ENCODE data around the gene MBP.

Gene MBP

DNA sequence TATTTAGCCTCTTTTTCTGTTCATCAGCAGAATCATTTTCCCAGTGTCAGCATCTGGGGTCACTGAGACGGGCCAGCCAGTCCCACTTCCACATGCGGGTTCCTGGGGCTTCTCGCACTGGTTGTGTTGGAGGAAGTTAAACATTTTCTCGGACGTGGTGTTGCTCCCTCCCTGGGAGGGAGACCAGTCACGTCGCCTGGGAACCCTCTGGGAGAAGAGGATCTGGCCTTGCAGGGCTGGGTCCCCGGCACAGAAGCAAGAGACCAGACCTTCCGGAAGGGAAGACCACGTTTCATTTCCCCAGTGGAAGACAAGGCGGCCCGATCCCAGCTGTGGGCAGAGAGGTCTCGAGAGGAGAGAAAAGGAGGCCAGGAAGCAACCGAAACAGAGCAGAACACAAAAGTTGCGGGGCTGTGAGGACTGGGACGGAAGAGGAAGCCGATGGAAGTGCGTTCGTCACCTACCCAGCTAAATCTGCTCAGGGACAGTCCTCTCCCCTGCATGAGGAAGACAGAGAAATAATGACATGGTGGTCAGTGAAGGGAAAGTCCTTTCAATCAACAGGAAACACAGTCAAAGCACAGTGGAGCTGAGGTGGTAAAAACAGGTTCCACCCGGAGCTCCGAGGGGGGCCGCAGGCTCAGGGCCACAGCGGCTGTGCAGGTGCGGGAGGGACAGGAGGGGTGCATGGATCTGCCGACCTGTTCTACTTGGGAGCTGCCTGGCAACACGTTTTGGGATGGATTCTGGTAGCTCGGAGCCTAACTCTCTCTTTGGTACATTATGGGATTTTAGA, 144.4 kb downstream of the MBP start:
- no peaks in the 10 kb centered on the region for H3K79me2 ChIP-seq (ENCODE audit: insufficient read depth, low read depth)
- no peak overlapping the region for H2AFZ ChIP-seq (ENCODE audit: low read depth)
- H3K27ac ChIP-seq, result no peak overlapping the region

DNA sequence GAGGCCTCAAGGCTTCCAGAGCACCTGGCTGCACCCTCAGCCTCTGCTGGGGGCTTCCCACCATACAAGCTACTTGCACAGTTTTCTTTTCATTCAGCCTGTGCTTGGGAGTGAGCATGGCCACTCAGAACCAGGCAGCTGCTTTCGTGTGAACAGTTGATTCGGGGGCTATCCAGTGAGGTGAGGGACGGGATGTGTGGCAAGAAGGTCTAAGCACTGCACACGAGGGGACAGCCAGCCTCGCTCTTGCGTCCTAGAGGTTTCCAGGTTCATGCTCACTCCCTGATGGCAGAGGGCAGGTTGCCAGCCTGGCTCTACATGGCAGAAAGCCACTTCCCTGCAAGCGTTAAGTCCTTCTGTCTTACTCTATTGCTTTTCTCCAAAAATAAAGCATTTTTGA, 146.2 kb downstream of the MBP start:
- Histone ChIP-seq H2AFZ (ENCODE audit: low read depth) (no peak overlapping the region), H3K79me2 (ENCODE audit: insufficient read depth, low read depth) (no peaks in the 10 kb centered on the region), H3K4me3 (IDR thresholded peaks at IDR 0.05; ENCODE audit: insufficient read depth, low read depth, low read length) (no peak overlapping the region), H3K27ac (no peak overlapping the region), H3K36me3 (ENCODE audit: insufficient read depth) (no peaks in the 10 kb centered on the region), H4K20me1 (ENCODE audit: insufficient read depth) (no peaks in the 10 kb centered on the region), H3K4me2 (no peak overlapping the region), H3K4me1 (ENCODE audit: low read depth, poor library complexity, severe bottlenecking) (no peaks in the 10 kb centered on the region), H3K27me3 (ENCODE audit: insufficient read depth, low read depth) (no peaks in the 10 kb centered on the region), H3K9ac (no peak overlapping the region)
- TF ChIP-seq, protein P1, sequence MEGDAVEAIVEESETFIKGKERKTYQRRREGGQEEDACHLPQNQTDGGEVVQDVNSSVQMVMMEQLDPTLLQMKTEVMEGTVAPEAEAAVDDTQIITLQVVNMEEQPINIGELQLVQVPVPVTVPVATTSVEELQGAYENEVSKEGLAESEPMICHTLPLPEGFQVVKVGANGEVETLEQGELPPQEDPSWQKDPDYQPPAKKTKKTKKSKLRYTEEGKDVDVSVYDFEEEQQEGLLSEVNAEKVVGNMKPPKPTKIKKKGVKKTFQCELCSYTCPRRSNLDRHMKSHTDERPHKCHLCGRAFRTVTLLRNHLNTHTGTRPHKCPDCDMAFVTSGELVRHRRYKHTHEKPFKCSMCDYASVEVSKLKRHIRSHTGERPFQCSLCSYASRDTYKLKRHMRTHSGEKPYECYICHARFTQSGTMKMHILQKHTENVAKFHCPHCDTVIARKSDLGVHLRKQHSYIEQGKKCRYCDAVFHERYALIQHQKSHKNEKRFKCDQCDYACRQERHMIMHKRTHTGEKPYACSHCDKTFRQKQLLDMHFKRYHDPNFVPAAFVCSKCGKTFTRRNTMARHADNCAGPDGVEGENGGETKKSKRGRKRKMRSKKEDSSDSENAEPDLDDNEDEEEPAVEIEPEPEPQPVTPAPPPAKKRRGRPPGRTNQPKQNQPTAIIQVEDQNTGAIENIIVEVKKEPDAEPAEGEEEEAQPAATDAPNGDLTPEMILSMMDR (conservative IDR thresholded peaks at IDR 0.05; ENCODE audit: low read depth, low read length), result no peak

More for the DNA sequence above, 144.4 kb downstream of the MBP start:
- Histone ChIP-seq H3K36me3 (ENCODE audit: insufficient read depth) (no peaks in the 10 kb centered on the region), H3K4me2 (no peak overlapping the region), H4K20me1 (ENCODE audit: insufficient read depth) (no peaks in the 10 kb centered on the region), H3K4me3 (IDR thresholded peaks at IDR 0.05; ENCODE audit: insufficient read depth, low read depth, low read length) (no peak overlapping the region), H3K27me3 (ENCODE audit: insufficient read depth, low read depth) (no peaks in the 10 kb centered on the region), H3K4me1 (ENCODE audit: low read depth, poor library complexity, severe bottlenecking) (no peaks in the 10 kb centered on the region), H3K9ac (no peak overlapping the region)
- TF ChIP-seq, protein P1 (conservative IDR thresholded peaks at IDR 0.05; ENCODE audit: low read depth, low read length), result no peak

DNA sequence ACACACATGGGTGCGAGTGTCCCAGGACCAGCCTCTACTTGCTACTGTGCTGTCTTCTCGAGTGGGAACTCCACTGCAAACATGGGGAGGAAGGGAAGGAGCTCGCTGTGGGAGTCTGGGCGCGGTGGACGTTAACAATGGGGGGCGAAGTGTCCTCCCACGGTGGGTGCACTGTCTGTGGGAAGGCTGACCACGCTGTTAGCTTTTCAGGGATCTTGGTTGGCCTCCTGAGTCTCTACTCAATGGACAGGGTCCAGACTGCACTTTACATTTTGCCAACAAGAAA, 146.7 kb downstream of the MBP start:
- Histone ChIP-seq H3K27ac (no peak overlapping the region), H3K27me3 (ENCODE audit: insufficient read depth, low read depth) (no peaks in the 10 kb centered on the region), H3K4me3 (IDR thresholded peaks at IDR 0.05; ENCODE audit: insufficient read depth, low read depth, low read length) (no peak overlapping the region)

DNA sequence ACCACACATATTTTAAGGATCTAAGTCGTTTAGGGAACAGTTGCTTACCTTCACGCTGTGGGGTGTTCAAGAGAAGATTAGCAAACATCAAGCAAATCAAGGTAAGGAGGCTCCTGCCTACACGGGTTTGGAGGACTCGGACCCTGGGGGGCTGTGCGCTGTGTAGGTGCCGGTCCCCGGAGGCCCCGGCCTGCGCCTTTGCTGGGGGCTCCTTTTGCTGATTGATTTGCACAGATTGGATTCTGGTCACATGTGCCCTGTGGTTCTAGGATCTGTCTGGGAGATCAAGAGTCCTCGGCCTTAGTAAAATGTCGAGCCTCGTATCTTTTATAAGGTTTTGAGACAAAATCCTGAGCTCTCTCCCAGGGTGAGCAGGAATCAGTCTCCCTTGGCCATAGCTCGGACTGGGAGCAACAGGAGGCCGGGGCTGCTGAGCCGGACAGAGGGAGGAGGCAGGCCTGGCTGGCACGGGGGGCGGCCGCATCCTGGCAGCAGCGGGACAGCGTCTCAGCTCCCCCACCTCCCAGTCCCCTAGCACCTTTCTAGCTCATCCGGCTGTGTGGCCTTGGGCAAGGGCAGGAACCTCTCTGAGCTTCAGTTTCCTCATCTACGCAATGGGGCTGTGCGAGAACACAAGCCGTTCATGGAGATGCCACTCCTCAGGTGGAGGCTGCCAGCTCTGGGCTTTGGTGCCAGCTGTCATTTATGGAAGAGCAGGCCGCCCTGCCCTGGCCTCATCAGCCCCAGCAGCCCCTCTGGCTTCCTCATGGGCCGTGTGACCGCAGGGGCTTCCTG, 147.2 kb downstream of the MBP start:
- Histone ChIP-seq H3K4me3 (IDR thresholded peaks at IDR 0.05; ENCODE audit: insufficient read depth, low read depth, low read length) (no peak overlapping the region), H3K27me3 (ENCODE audit: insufficient read depth, low read depth) (no peaks in the 10 kb centered on the region), H3K9ac (no peak overlapping the region), H3K27ac (no peak overlapping the region), H3K36me3 (ENCODE audit: insufficient read depth) (no peaks in the 10 kb centered on the region), H3K79me2 (ENCODE audit: insufficient read depth, low read depth) (no peaks in the 10 kb centered on the region), H3K4me1 (ENCODE audit: low read depth, poor library complexity, severe bottlenecking) (no peaks in the 10 kb centered on the region), H4K20me1 (ENCODE audit: insufficient read depth) (no peaks in the 10 kb centered on the region), H3K4me2 (no peak overlapping the region), H2AFZ (ENCODE audit: low read depth) (no peak overlapping the region)
- TF ChIP-seq, protein P1 (conservative IDR thresholded peaks at IDR 0.05; ENCODE audit: low read depth, low read length), result no peak

More for the DNA sequence above, 146.7 kb downstream of the MBP start:
- Histone ChIP-seq H3K4me2 (no peak overlapping the region), H3K4me1 (ENCODE audit: low read depth, poor library complexity, severe bottlenecking) (no peaks in the 10 kb centered on the region), H3K9ac (no peak overlapping the region), H2AFZ (ENCODE audit: low read depth) (no peak overlapping the region), H3K79me2 (ENCODE audit: insufficient read depth, low read depth) (no peaks in the 10 kb centered on the region), H4K20me1 (ENCODE audit: insufficient read depth) (no peaks in the 10 kb centered on the region), H3K36me3 (ENCODE audit: insufficient read depth) (no peaks in the 10 kb centered on the region)
- TF ChIP-seq, protein P1 (conservative IDR thresholded peaks at IDR 0.05; ENCODE audit: low read depth, low read length), result no peak
